Neural progenitor cell (in vitro differentiated cells): ENCODE data around the gene ZNF106.

ENCODE experiments used
- EZH2phosphoT487 ChIP-seq: fragments of 200-600 bp; sonication (generic); IDR thresholded peaks from 2 replicates; pipeline ENCODE4 v1.6.1; 2017; ENCODE audit warnings: antibody characterized with exemption
- TF ChIP-seq, protein P1 (sequence below): fragments of 200-600 bp; sonication (generic); IDR thresholded peaks from 2 replicates; pipeline ENCODE4 v1.5.1; 2017; ENCODE audit warnings: antibody characterized with exemption, mild to moderate bottlenecking

DNA sequence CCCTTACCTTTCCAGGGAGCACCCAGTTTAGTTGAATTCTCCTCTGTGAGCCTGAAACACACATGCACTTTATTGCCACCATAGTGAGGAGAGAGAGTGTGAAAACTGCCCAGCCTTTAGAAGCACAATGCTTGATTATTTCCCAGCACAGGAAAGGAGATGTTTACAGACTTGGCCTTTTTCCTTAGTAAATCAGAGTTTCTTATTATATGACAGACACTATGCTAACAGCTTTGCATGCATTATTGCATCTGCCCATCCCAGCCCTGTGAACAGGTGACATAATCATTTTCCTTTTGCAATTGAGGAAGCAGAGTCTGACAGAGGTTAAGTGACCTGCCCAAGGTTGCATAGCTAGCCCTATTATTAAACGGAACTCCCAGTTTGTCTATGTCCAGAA, 95.1 kb downstream of the ZNF106 start:
- TF ChIP-seq, protein P1, sequence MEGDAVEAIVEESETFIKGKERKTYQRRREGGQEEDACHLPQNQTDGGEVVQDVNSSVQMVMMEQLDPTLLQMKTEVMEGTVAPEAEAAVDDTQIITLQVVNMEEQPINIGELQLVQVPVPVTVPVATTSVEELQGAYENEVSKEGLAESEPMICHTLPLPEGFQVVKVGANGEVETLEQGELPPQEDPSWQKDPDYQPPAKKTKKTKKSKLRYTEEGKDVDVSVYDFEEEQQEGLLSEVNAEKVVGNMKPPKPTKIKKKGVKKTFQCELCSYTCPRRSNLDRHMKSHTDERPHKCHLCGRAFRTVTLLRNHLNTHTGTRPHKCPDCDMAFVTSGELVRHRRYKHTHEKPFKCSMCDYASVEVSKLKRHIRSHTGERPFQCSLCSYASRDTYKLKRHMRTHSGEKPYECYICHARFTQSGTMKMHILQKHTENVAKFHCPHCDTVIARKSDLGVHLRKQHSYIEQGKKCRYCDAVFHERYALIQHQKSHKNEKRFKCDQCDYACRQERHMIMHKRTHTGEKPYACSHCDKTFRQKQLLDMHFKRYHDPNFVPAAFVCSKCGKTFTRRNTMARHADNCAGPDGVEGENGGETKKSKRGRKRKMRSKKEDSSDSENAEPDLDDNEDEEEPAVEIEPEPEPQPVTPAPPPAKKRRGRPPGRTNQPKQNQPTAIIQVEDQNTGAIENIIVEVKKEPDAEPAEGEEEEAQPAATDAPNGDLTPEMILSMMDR: no peak
- no peak for TF ChIP-seq EZH2phosphoT487
